Coronary artery (tissue), 2 donors: ENCODE measurements around the gene MOB3B.

Experiments used
- DNase-seq: peaks from one replicate; pipeline ENCODE4 v3.0.0-alpha.2; 2017; ENCODE audit warnings: low spot score
- H3K27ac ChIP-seq, 2 donors: fragments of 200-600 bp; sonication (generic); one replicate each; pipeline ENCODE4 v1.5.1; 2016 to 2019
- H3K4me3 ChIP-seq: fragments of 200-600 bp; sonication (generic); 2 replicates; pipeline ENCODE4 v1.5.1; 2016; ENCODE audit warnings: mild to moderate bottlenecking, moderate library complexity
- CTCF ChIP-seq: fragments of 200-600 bp; sonication (generic); IDR thresholded peaks from one replicate; pipeline ENCODE4 v1.5.1; 2019; ENCODE audit warnings: antibody characterized with exemption

MOB3B gene

DNA sequence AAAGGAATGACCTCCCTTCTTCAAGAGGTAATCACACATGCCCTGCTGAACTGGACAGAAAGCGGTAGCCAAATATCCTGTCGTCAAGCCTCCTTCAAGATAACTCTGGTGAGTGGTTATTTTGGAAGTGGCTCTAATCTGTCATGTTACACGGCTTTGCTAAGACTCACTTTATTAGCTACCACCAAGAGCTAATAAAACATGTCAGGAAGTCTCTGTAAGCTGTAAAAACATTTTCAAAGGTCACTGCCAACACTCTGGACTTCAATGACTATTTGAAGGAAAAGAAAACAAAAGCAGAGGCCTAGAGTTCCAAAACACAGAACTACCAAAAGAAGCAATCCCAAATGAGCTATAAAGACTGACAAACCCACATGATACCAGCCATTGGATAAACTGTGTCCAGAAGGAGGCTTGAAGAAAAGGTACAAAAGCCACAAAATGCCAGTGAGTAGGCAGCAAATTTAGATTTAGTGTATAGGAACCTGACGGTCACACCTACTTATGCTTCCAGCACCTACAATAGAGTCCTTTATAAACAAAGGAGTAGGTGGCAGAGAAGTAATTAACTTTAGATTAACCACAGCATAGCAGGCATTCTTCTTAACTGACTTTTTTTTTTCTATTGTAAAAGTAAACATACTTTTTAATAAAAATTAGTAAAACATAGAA lies 135.3 kb downstream of the MOB3B start:
- Histone ChIP-seq H3K27ac (peak overlapping the region; percentile 27 to 46), H3K4me3 (no peak overlapping the region)
- TF ChIP-seq CTCF, result no peak

GRCh38 chr9:27393054-27393846 lies 136.4 kb downstream of the MOB3B start:
- no peak for DNase-seq
- no peak for TF ChIP-seq CTCF
- no peak overlapping the region for H3K27ac ChIP-seq
- H3K4me3 ChIP-seq, result no peak overlapping the region

More for the DNA sequence above, 135.3 kb downstream of the MOB3B start:
- DNase-seq, result no peak

DNA sequence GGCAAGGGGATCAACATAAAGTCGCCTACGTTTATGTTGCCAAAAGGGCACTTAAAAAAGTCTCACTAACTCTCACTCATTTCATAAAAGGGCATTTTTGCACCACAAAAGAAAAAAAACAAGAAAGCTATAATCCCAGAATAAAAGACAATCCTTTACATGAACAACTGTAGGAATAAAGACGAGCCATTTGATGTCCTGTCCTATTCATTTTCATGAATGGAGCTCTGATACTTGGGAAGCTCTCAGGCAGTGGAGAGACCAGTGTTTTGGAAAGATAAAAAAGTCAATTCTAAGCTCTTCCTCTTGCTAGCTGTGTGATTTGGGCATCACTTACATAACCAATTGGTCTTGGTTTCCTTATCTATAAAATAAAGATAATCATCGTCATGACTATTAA lies 137.2 kb downstream of the MOB3B start:
- Histone ChIP-seq H3K27ac (no peak overlapping the region), H3K4me3 (no peak overlapping the region)
- no peak for TF ChIP-seq CTCF
- no peak for DNase-seq

- DNase-seq, result no peak
- Histone ChIP-seq H3K27ac (no peak overlapping the region), H3K4me3 (no peak overlapping the region)
- no peak for TF ChIP-seq CTCF
Observed at GRCh38 chr9:27391040-27391895, 138.3 kb downstream of the MOB3B start.

DNA sequence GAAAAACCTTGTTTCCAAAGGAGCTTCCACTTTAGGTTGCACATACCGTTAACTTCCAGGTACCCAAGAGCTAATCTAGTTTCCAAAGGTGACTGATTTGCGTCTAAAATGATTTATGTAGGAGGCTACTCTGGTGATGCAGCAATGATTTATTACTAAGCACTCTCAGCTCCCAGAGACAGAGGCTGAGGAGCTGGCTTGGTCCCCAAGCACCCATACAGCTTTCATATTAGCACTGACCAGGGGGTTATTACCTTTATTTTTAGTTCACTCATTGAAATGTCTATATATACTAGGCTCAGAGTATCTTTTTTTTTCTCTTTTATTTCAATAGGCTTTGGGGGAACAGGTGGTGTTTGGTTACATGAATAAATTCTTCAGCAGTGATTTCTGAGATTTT lies 141.5 kb downstream of the MOB3B start:
- DNase-seq, result no peak
- Histone ChIP-seq H3K27ac (no peak overlapping the region), H3K4me3 (no peak overlapping the region)
- TF ChIP-seq CTCF, result no peak

DNA sequence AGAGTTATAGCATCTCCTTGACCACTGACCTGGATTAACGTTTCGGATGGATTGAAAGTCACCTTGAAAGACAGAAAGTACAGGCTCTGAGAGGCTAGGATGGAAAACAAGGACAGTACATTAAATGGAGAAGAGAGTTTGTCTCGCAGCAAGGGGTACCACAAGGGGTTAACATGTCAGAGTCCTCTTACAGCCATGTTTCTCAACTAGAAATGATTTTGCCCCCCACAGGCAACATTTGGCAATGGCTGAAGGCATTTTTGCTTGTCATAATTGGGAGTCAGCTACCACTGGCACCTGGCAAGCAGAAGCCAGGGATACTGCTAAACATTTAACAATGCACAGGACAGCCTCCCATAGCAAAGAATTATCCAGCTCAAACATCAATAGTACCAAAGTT lies 141.9 kb downstream of the MOB3B start:
- TF ChIP-seq CTCF, result no peak
- Histone ChIP-seq H3K27ac (no peak overlapping the region), H3K4me3 (no peak overlapping the region)
- no peak for DNase-seq
